Measurements from ENCODE around the gene DNAJB2.

The DNAJB2 gene

GRCh38 chr2:219245148-219245898, 33.8 kb upstream of the DNAJB2 start, which contains the start of the genes GLB1L and STK16:
Gene GLB1L, minus strand, starts transcription at chr2:219245444. Its CDS starts 1,871 bp downstream, at chr2:219243573.
Gene STK16, plus strand, starts transcription at chr2:219245479. Its CDS starts 521 bp downstream, at chr2:219246000.
- peak within 1 kb of the TSS; percentile 91 for H3K4me3 ChIP-seq (ENCODE audit: low read depth, low read length)
- TF ChIP-seq MYC (IDR thresholded peaks at IDR 0.05; ENCODE audit: low read depth, low read length) (no peak; the same call in 1 of the 2 replicates), POLR2A (IDR thresholded peaks at IDR 0.05; ENCODE audit: extremely low read depth, insufficient read length) (peak; percentile 82)
- DNase-seq (ENCODE audit: low read depth): peak; percentile 95

GRCh38 chr2:219245899-219246230, 33.3 kb upstream of the DNAJB2 start:
- DNase-seq (ENCODE audit: low read depth): peak; percentile 22
- TF ChIP-seq MYC (IDR thresholded peaks at IDR 0.05; ENCODE audit: low read depth, low read length) (no peak), MAX (IDR thresholded peaks at IDR 0.05; ENCODE audit: low read depth, low read length) (no peak), CTCF (IDR thresholded peaks at IDR 0.05; ENCODE audit: low read depth, low read length) (no peak), POLR2A (IDR thresholded peaks at IDR 0.05; ENCODE audit: extremely low read depth, insufficient read length) (no peak)
- H3K4me3 ChIP-seq (ENCODE audit: low read depth, low read length): peak overlapping the region; percentile 91

GRCh38 chr2:219246559-219246958, 32.6 kb upstream of the DNAJB2 start:
- no peak for DNase-seq (ENCODE audit: low read depth)
- TF ChIP-seq POLR2A (IDR thresholded peaks at IDR 0.05; ENCODE audit: extremely low read depth, insufficient read length) (no peak), MYC (IDR thresholded peaks at IDR 0.05; ENCODE audit: low read depth, low read length) (no peak), MAX (IDR thresholded peaks at IDR 0.05; ENCODE audit: low read depth, low read length) (no peak), CTCF (IDR thresholded peaks at IDR 0.05; ENCODE audit: low read depth, low read length) (no peak)
- H3K4me3 ChIP-seq (ENCODE audit: low read depth, low read length): peak overlapping the region; percentile 91

GRCh38 chr2:219247678-219248642, 31.2 kb upstream of the DNAJB2 start:
- no peak for TF ChIP-seq MAX (IDR thresholded peaks at IDR 0.05; ENCODE audit: low read depth, low read length)
- H3K4me3 ChIP-seq (ENCODE audit: low read depth, low read length): peak overlapping the region; percentile 12
- peak; percentile 76 for DNase-seq (ENCODE audit: low read depth)

GRCh38 chr2:219248845-219249202, 30.3 kb upstream of the DNAJB2 start:
- TF ChIP-seq CTCF (IDR thresholded peaks at IDR 0.05; ENCODE audit: low read depth, low read length) (no peak), MAX (IDR thresholded peaks at IDR 0.05; ENCODE audit: low read depth, low read length) (no peak), POLR2A (IDR thresholded peaks at IDR 0.05; ENCODE audit: extremely low read depth, insufficient read length) (no peak), MYC (IDR thresholded peaks at IDR 0.05; ENCODE audit: low read depth, low read length) (no peak)
- H3K4me3 ChIP-seq (ENCODE audit: low read depth, low read length): peak overlapping the region; percentile 52
- DNase-seq (ENCODE audit: low read depth): no peak

- DNase-seq (ENCODE audit: low read depth): peak; percentile 94
These were observed 29.8 kb upstream of the DNAJB2 start for GRCh38 chr2:219249203-219249980.

More at GRCh38 chr2:219249203-219249980, 29.8 kb upstream of the DNAJB2 start:
- H3K4me3 ChIP-seq (ENCODE audit: low read depth, low read length): peak overlapping the region; percentile 52
- TF ChIP-seq MYC (IDR thresholded peaks at IDR 0.05; ENCODE audit: low read depth, low read length) (peak; percentile 39; the same call in 1 of the 2 replicates), CTCF (IDR thresholded peaks at IDR 0.05; ENCODE audit: low read depth, low read length) (no peak), POLR2A (IDR thresholded peaks at IDR 0.05; ENCODE audit: extremely low read depth, insufficient read length) (peak; percentile 29), MAX (IDR thresholded peaks at IDR 0.05; ENCODE audit: low read depth, low read length) (no peak)
